IMR-90 (cell line): ENCODE results near the gene GPR27. TPM values are rescaled to one million over a fixed set of nuclear protein-coding genes. Genes with fewer than 3 reads are reported as not detected.

Experiments used
- ATAC-seq: fragments of 200-7000 bp; cut with Tn5 transposase; 2 replicates; pipeline ENCODE4 v1.9.1; 2020; ENCODE audit warnings: low read depth, mild to moderate bottlenecking, moderate library complexity
- BruUV-seq: library from RNA; stranded (reverse); fragments of 400-500 nt; replicated peaks from 2 replicates; lab custom pipeline; 2021; lab: Mats Ljungman, UMichigan
- CTCF ChIA-PET: fragments of 300-600 bp; formaldehyde crosslinking; extraction: SDS; loops from one replicate; lab custom pipeline; 2021; ENCODE audit warnings: antibody characterized with exemption; lab: Yijun Ruan, JAX
- POLR2A ChIA-PET: fragments of 300-600 bp; sonication (Branson Sonifier 250); formaldehyde crosslinking; loops from one replicate; lab custom pipeline; 2022; ENCODE audit warnings: antibody characterized with exemption; ENCODE audit not compliant: unreplicated experiment; lab: Charles Lee
- DNase-seq: peaks from one replicate; pipeline ENCODE4 v3.0.0; 2013
- H2AFZ ChIP-seq: replicated peaks from 2 replicates; pipeline ENCODE3; 2013; ENCODE audit warnings: low read length, mild to moderate bottlenecking; ENCODE audit not compliant: poor library complexity
- H2AK5ac ChIP-seq: 2 replicates; pipeline ENCODE4 v1.6.1; 2013; ENCODE audit warnings: low read depth, low read length, inconsistent platforms
- H2AK9ac ChIP-seq: replicated peaks from 2 replicates; pipeline ENCODE3; 2013; ENCODE audit warnings: mild to moderate bottlenecking, low read depth, low read length, moderate library complexity; ENCODE audit not compliant: poor library complexity
- H2BK120ac ChIP-seq: 2 replicates; pipeline ENCODE4 v1.6.1; 2013; ENCODE audit warnings: low read depth, low read length, inconsistent platforms
- H2BK15ac ChIP-seq: 3 replicates; pipeline ENCODE4 v1.6.1; 2013; ENCODE audit warnings: low read depth, low read length, inconsistent platforms
- H2BK20ac ChIP-seq: 2 replicates; pipeline ENCODE4 v1.6.1; 2013; ENCODE audit warnings: low read depth, mild to moderate bottlenecking, inconsistent platforms, low read length, moderate library complexity
- H2BK5ac ChIP-seq: 2 replicates; pipeline ENCODE4 v1.6.1; 2013; ENCODE audit warnings: mild to moderate bottlenecking, low read depth, low read length, inconsistent platforms; ENCODE audit not compliant: poor library complexity, severe bottlenecking
- H3K14ac ChIP-seq: replicated peaks from 2 replicates; pipeline ENCODE4 v1.6.1; 2013; ENCODE audit warnings: low read depth, low read length, inconsistent platforms
- H3K18ac ChIP-seq: 2 replicates; pipeline ENCODE4 v1.6.1; 2013; ENCODE audit warnings: low read depth, low read length, control low read depth
- H3K23ac ChIP-seq: 2 replicates; pipeline ENCODE4 v1.6.1; 2013; ENCODE audit warnings: low read depth, low read length, inconsistent platforms
- H3K27ac ChIP-seq: 2 replicates; pipeline ENCODE4 v1.5.1; 2013; ENCODE audit warnings: mild to moderate bottlenecking, control low read depth, low read length; ENCODE audit not compliant: insufficient read depth
- H3K27me3 ChIP-seq: 2 replicates; pipeline ENCODE4 v1.6.1; 2013; ENCODE audit warnings: low read length; ENCODE audit not compliant: control insufficient read depth, insufficient read depth
- H3K36me3 ChIP-seq: 2 replicates; pipeline ENCODE4 v1.6.1; 2013; ENCODE audit warnings: low read length, mixed read lengths; ENCODE audit not compliant: control insufficient read depth, insufficient read depth
- H3K4ac ChIP-seq: 2 replicates; pipeline ENCODE4 v1.6.1; 2013; ENCODE audit warnings: low read depth, low read length, inconsistent platforms
- H3K4me1 ChIP-seq: 2 replicates; pipeline ENCODE4 v1.6.1; 2013; ENCODE audit warnings: low read length, mixed read lengths; ENCODE audit not compliant: control insufficient read depth, insufficient read depth
- H3K4me2 ChIP-seq: 2 replicates; pipeline ENCODE4 v1.6.1; 2013; ENCODE audit warnings: low read depth, mild to moderate bottlenecking, control low read depth, low read length, moderate library complexity
- H3K4me3 ChIP-seq: 2 replicates; pipeline ENCODE4 v1.5.1; 2013; ENCODE audit warnings: low read depth, mild to moderate bottlenecking, control low read depth, low read length, moderate library complexity; ENCODE audit not compliant: insufficient read depth
- H3K56ac ChIP-seq: 2 replicates; pipeline ENCODE4 v1.6.1; 2013; ENCODE audit warnings: low read length, inconsistent platforms; ENCODE audit not compliant: insufficient read depth; ENCODE audit errors: extremely low read depth
- H3K79me1 ChIP-seq, 2 experiments: 2 replicates each; pipeline ENCODE4 v1.6.1; 2013; ENCODE audit warnings: low read length in 2 of 2, inconsistent platforms in 1 of 2, low read depth in 1 of 2
- H3K9ac ChIP-seq: 2 replicates; pipeline ENCODE4 v1.6.1; 2013; ENCODE audit warnings: low read depth, low read length, control low read depth
- H3K9me1 ChIP-seq: 2 replicates; pipeline ENCODE4 v1.6.1; 2013; ENCODE audit warnings: low read length, inconsistent platforms; ENCODE audit not compliant: insufficient read depth
- H3K9me3 ChIP-seq: 2 replicates; pipeline ENCODE4 v1.6.1; 2013; ENCODE audit warnings: low read length; ENCODE audit not compliant: control insufficient read depth, insufficient read depth
- H4K20me1 ChIP-seq: 2 replicates; pipeline ENCODE4 v1.6.1; 2013; ENCODE audit warnings: low read length, inconsistent platforms; ENCODE audit not compliant: insufficient read depth
- H4K5ac ChIP-seq: 2 replicates; pipeline ENCODE4 v1.6.1; 2013; ENCODE audit warnings: mild to moderate bottlenecking, low read depth, low read length, control low read depth
- H4K8ac ChIP-seq, 2 experiments: 2 replicates each; pipeline ENCODE4 v1.6.1; 2013; ENCODE audit warnings: low read depth in 2 of 2, low read length in 2 of 2, control low read depth in 1 of 2, inconsistent platforms in 1 of 2
- H4K91ac ChIP-seq: 2 replicates; pipeline ENCODE4 v1.6.1; 2013; ENCODE audit warnings: low read depth, low read length, inconsistent platforms; ENCODE audit not compliant: insufficient read depth
- CTCF ChIP-seq: conservative IDR thresholded peaks from 2 replicates; pipeline ENCODE4 v1.5.1; 2012; ENCODE audit warnings: mild to moderate bottlenecking, low read depth, low read length, improper control_type of control experiment
- MAFK ChIP-seq: IDR thresholded peaks from 2 replicates; pipeline ENCODE4 v1.6.1; 2012; ENCODE audit warnings: low read depth, low read length, improper control_type of control experiment
- RAD21 ChIP-seq: IDR thresholded peaks from 2 replicates; pipeline ENCODE4 v1.6.1; 2012; ENCODE audit warnings: low read length, improper control_type of control experiment
- SMC3 ChIP-seq: fragments of 150-350 bp; IDR thresholded peaks from 2 replicates; pipeline ENCODE4 v1.6.1; 2016; ENCODE audit warnings: low read depth, mild to moderate bottlenecking, antibody characterized with exemption, low read length, moderate library complexity
- WGBS, 2 experiments: methylation state at CpG; one replicate each; pipeline versions ENCODE4 v1.1.5 to v1.1.7; 2013; ENCODE audit warnings: missing lambda C conversion rate in 2 of 2; ENCODE audit not compliant: insufficient read length in 1 of 2; ENCODE audit errors: extremely low coverage in 2 of 2; 5-methylcytosine and 5-hydroxymethylcytosine counted together
- dilution Hi-C: fragments of 300-500 bp; cut with HindIII; formaldehyde crosslinking; loops from one replicate; pipeline ENCODE4 v1.14.3; 2018; ENCODE audit warnings: low sequenced_read_pairs; ENCODE audit not compliant: unreplicated experiment
- in situ Hi-C: fragments of 300-500 bp; cut with MboI; formaldehyde crosslinking; loops from 3 replicates; pipeline ENCODE4 v1.14.3; 2019; ENCODE audit warnings: low sequenced_read_pairs, inconsistent platforms, mixed read lengths
- intact Hi-C: fragments of 100-400 bp; cut with micrococcal nuclease; formaldehyde crosslinking; loops from 2 replicates; pipeline ENCODE4 v1.10.0; 2022
- polyA plus RNA-seq, 3 experiments: library from polyadenylated mRNA; depleted of rRNA; stranded (reverse); fragments of >200 nt; gene quantifications; 2 replicates each; pipeline ENCODE4 v1.2.3, GENCODE V29; 2012; ENCODE audit warnings: low replicate concordance in 1 of 3
- total RNA-seq: library from RNA; depleted of rRNA; stranded (reverse); fragments of >200 nt; gene quantifications from 2 replicates; pipeline ENCODE4 v1.2.3, GENCODE V29; 2012

Gene GPR27
- total and polyA plus RNA-seq, 2 of the 4 experiments (the other 2 are of a cell fraction): not detected

GRCh38 chr3:71710906-71711494 lies 42.7 kb upstream of the GPR27 start:
- no peak overlapping the region for H2AK5ac ChIP-seq
- dilution Hi-C loops: no loop called here
- no peak overlapping the region for H2BK5ac ChIP-seq
- no peak overlapping the region for H3K4me2 ChIP-seq
- ChIA-PET CTCF (interaction anchor here (0.6 to 1.5 kb wide), 5 partner anchors 9 to 678 kb away, joined by 3 to 6 read pairs (median 4); no protein-coding TSS in a partner anchor), POLR2A (interaction anchor here (0.7 kb wide), 1 partner anchor 1140 kb away, joined by 4 read pairs; no protein-coding TSS in a partner anchor)
- H3K27ac ChIP-seq: no peak overlapping the region
- in situ Hi-C loops: no loop called here
- no peak overlapping the region for H3K4ac ChIP-seq
- no peak overlapping the region for H3K14ac ChIP-seq
- peaks cover 19% of the 10 kb centered on the region for H3K27me3 ChIP-seq
- no peak overlapping the region for H3K56ac ChIP-seq
- no peak overlapping the region for H4K8ac ChIP-seq
- no peak overlapping the region for H4K91ac ChIP-seq
- H2BK20ac ChIP-seq: no peak overlapping the region
- no peak overlapping the region for H4K5ac ChIP-seq
- ATAC-seq (peak; percentile 92), DNase-seq (peak; percentile 66)
- no peak overlapping the region for H2BK15ac ChIP-seq
- H3K79me1 ChIP-seq: no peaks in the 10 kb centered on the region
- TF ChIP-seq SMC3 (peak; percentile 48), CTCF (peak; percentile 77), RAD21 (peak; percentile 76), MAFK (no peak)
- WGBS, 2 experiments: no CpG with 5 or more reads among the region's 1 CpG
- no peak overlapping the region for H3K23ac ChIP-seq
- intact Hi-C loops: loop anchor here (5.0 to 10.0 kb wide), 5 partner anchors 161 to 1376 kb away; no protein-coding TSS in a partner anchor
- no peaks in the 10 kb centered on the region for H3K36me3 ChIP-seq
- no peak overlapping the region for H3K9ac ChIP-seq
- H3K18ac ChIP-seq: no peak overlapping the region
- no peaks in the 10 kb centered on the region for H3K9me3 ChIP-seq
- no TSS peak for BruUV-seq
- no peaks in the 10 kb centered on the region; the same call in 1 of the 2 replicates for H3K4me1 ChIP-seq
- no peak overlapping the region for H2BK120ac ChIP-seq
- H3K9me1 ChIP-seq: no peaks in the 10 kb centered on the region
- no peaks in the 10 kb centered on the region for H4K20me1 ChIP-seq
- H3K4me3 ChIP-seq: no peak overlapping the region
- no peak overlapping the region for H2AK9ac ChIP-seq
- no peak overlapping the region for H2AFZ ChIP-seq
